Activated CD4-positive, alpha-beta T cell treated with anti-CD3 and anti-CD28 coated beads for 36 hours (primary cell): Measurements from ENCODE around the gene TSPAN14. TPM values are rescaled to one million over a fixed set of nuclear protein-coding genes. Genes with fewer than 3 reads are reported as not detected.
"Not testable (repeated sequence)": the region's sequence is repeated elsewhere in the genome, so short reads cannot be mapped to it uniquely, and the experiment has no call there.

ENCODE experiments used
- ATAC-seq: fragments of 200-7000 bp; cut with Tn5 transposase; one replicate; pipeline ENCODE4 v1.10.0; 2021; ENCODE audit warnings: mild to moderate bottlenecking, moderate library complexity
- CTCF ChIA-PET: fragments of 350-600 bp; sonication (Branson Sonifier 250); formaldehyde crosslinking; loops from one replicate; lab custom pipeline; 2021; ENCODE audit warnings: antibody characterized with exemption; lab: Charles Lee
- POLR2A ChIA-PET: fragments of 350-600 bp; sonication (Branson Sonifier 250); formaldehyde crosslinking; loops from one replicate; lab custom pipeline; 2021; ENCODE audit warnings: antibody characterized with exemption, inconsistent platforms; lab: Charles Lee
- DNase-seq: peaks from one replicate; pipeline ENCODE4 v3.0.0-alpha.2; 2020
- H3K27ac Mint-ChIP-seq: one replicate; pipeline ENCODE4 v1.8.0; 2021; ENCODE audit warnings: mixed read lengths
- H3K27me3 Mint-ChIP-seq: one replicate; pipeline ENCODE4 v1.8.0; 2021; ENCODE audit warnings: mixed read lengths
- H3K36me3 Mint-ChIP-seq: one replicate; pipeline ENCODE4 v1.8.0; 2021; ENCODE audit warnings: low read depth, mixed read lengths
- H3K4me1 Mint-ChIP-seq: one replicate; pipeline ENCODE4 v1.8.0; 2021; ENCODE audit warnings: mixed read lengths
- H3K4me3 Mint-ChIP-seq: one replicate; pipeline ENCODE4 v1.8.0; 2021; ENCODE audit warnings: mild to moderate bottlenecking, moderate library complexity, mixed read lengths
- H3K9me3 Mint-ChIP-seq: one replicate; pipeline ENCODE4 v1.8.0; 2021; ENCODE audit warnings: low read depth, mixed read lengths
- intact Hi-C, 2 experiments: fragments of 100-400 bp; cut with DNase I in 1 of 2; cut with micrococcal nuclease in 1 of 2; formaldehyde crosslinking; loops; one replicate each; pipeline versions ENCODE4 v1.14.2 to v1.15.1; 2022 to 2024; cut with DNase I, micrococcal nuclease
- total RNA-seq, 2 experiments: library from RNA; stranded (reverse); gene quantifications; one replicate each; pipeline ENCODE4 v1.2.3, GENCODE V29; 2021

TSPAN14 gene
- total RNA-seq, 2 experiments from 2014 or later: 37.6 to 43.8 TPM

DNA sequence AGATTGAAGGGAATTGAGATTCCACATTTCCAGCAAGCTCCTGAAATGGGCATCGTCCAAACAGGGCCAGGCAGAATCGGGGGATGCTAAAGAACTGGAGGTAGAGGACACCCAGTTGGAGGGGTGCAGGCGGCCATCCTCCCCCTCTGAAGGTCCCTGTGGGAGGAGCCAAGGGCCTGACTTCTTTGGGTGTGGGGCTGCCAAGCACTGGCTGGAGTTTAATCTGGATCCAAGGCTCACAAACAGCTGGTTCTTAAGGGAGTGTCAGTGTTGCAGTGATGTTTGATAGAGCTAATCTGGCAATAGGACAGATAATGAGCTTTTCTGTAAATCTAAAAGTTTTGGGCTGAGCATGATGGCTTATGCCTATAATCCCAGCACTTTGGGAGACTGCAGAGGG, 20.8 kb downstream of the TSPAN14 start:
- ChIA-PET CTCF (interaction anchor here (0.7 to 21.2 kb wide), 6 partner anchors 11 to 30 kb away, joined by 3 to 372 read pairs (median 6); no protein-coding TSS in a partner anchor), POLR2A (no interaction called here)
- DNase-seq (no peak), ATAC-seq (no peak)
- intact Hi-C loops: no loop called here
- H3K27ac Mint-ChIP-seq: peak overlapping the region; percentile 91
- H3K4me1 Mint-ChIP-seq: peaks cover 83% of the 10 kb centered on the region
- peaks cover 6% of the 10 kb centered on the region for H3K9me3 Mint-ChIP-seq
- no peaks in the 10 kb centered on the region for H3K27me3 Mint-ChIP-seq
- H3K36me3 Mint-ChIP-seq: peaks cover 50% of the 10 kb centered on the region
- H3K4me3 Mint-ChIP-seq: no peak overlapping the region

DNA sequence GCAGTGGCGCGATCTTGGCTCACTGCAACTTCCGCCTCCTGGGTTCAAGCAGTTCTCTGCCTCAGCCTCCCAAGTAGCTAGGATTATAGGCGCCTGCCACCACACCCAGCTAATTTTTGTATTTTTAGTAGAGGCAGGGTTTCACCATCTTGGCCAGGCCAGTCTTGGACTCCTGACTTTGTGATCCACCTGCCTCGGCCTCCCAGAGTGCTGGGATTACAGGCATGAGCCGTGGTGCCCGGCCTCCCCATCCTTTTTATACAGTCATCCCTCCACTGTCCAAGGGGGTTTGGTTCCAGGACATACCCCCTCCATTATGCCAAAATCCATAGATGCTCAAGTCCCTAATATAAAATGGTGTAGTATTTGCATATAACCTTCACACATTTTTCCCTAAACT, 21.5 kb downstream of the TSPAN14 start:
- H3K9me3 Mint-ChIP-seq, H3K27me3 Mint-ChIP-seq, H3K4me3 Mint-ChIP-seq, DNase-seq, ATAC-seq, intact Hi-C loops, POLR2A ChIA-PET: not testable (repeated sequence)
- CTCF ChIA-PET: interaction anchor here (1.0 to 21.2 kb wide), 4 partner anchors 11 to 28 kb away, joined by 3 to 372 read pairs (median 16); no protein-coding TSS in a partner anchor
- peaks cover 82% of the 10 kb centered on the region for H3K4me1 Mint-ChIP-seq
- peaks cover 52% of the 10 kb centered on the region for H3K36me3 Mint-ChIP-seq
- H3K27ac Mint-ChIP-seq: peak overlapping the region; percentile 47

DNA sequence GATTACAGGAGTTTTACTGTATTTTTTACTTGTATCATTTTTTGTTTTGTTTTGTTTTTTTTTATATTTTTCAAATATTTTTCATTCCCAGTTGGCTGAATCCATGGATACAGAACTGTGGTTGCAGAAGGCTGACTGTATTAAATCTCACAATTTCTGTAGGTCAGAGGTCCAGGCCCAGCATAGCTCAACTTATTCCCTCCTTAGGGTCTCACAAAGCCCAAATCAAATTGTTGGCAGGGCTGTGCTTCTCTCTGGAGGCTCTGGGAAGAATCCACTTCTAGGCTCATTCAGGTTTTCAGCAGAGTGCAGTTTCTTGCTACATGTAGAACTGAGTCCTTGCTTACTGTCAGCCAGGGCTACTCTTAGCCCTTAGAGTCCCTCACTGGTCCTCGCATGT, 22.6 kb downstream of the TSPAN14 start:
- H3K4me1 Mint-ChIP-seq: peaks cover 81% of the 10 kb centered on the region
- peak overlapping the region; percentile 81 for H3K27ac Mint-ChIP-seq
- no peak overlapping the region for H3K4me3 Mint-ChIP-seq
- ATAC-seq (no peak), DNase-seq (no peak)
- peaks cover 6% of the 10 kb centered on the region for H3K9me3 Mint-ChIP-seq
- intact Hi-C loops: no loop called here
- ChIA-PET CTCF (interaction anchor here (0.6 to 2.3 kb wide), 3 partner anchors 9 to 278 kb away, joined by 3 to 8 read pairs (median 3); no protein-coding TSS in a partner anchor), POLR2A (no interaction called here)
- peaks cover 56% of the 10 kb centered on the region for H3K36me3 Mint-ChIP-seq
- H3K27me3 Mint-ChIP-seq: no peaks in the 10 kb centered on the region

DNA sequence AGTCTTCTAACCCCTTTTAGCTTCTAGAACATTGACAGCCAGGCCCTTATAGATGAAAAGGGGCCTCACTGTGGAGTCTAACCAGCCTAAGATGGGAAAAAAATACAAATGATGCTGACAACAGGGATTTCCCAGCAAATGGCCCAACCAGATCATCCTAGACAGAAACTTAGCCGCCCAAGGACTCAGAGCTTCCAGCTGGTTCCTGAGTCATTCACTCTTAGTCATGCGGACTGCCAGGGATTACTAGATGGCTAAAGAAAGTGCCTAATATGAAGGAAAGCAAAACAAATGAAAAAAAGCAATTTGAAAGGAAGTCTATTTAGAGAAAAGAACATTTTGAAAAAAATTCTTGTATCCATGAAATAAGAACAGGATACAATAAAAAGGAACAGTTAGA, 23.7 kb downstream of the TSPAN14 start:
- ATAC-seq: peak; percentile 45
- CTCF ChIA-PET: interaction anchor here (0.5 to 2.3 kb wide), 6 partner anchors 10 to 870 kb away, joined by 3 to 8 read pairs (median 3); no protein-coding TSS in a partner anchor
- peaks cover 79% of the 10 kb centered on the region for H3K4me1 Mint-ChIP-seq

DNA sequence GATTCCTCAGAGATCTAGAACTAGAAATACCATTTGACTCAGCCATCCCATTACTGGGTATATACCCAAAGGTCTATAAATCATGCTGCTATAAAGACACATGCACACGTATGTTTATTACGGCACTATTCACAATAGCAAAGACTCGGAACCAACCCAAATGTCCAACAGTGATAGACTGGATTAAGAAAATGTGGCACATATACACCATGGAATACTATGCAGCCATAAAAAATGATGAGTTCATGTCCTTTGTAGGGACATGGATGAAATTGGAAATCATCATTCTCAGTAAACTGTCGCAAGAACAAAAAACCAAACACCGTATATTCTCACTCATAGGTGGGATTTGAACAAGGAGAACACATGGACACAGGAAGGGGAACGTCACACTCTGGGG, 26.3 kb downstream of the TSPAN14 start:
- intact Hi-C loops, H3K27me3 Mint-ChIP-seq, DNase-seq, POLR2A ChIA-PET, H3K9me3 Mint-ChIP-seq, ATAC-seq, H3K4me3 Mint-ChIP-seq: not testable (repeated sequence)
- Mint-ChIP-seq H3K27ac (peak overlapping the region; percentile 67), H3K4me1 (peaks cover 80% of the 10 kb centered on the region), H3K36me3 (peaks cover 52% of the 10 kb centered on the region)
- CTCF ChIA-PET: interaction anchor here (1.1 to 1.5 kb wide), 2 partner anchors 12 to 26 kb away, joined by 3 to 4 read pairs; no protein-coding TSS in a partner anchor

More for the DNA sequence above, 23.7 kb downstream of the TSPAN14 start:
- Mint-ChIP-seq H3K36me3 (peaks cover 52% of the 10 kb centered on the region), H3K9me3 (peaks cover 6% of the 10 kb centered on the region), H3K27me3 (no peaks in the 10 kb centered on the region), H3K27ac (peak overlapping the region; percentile 81), H3K4me3 (peak overlapping the region; percentile 6)
- POLR2A ChIA-PET: interaction anchor here (0.8 kb wide), 1 partner anchor 22 kb away, joined by 3 read pairs; no protein-coding TSS in a partner anchor
- DNase-seq: peak; percentile 52
- intact Hi-C loops: no loop called here

DNA sequence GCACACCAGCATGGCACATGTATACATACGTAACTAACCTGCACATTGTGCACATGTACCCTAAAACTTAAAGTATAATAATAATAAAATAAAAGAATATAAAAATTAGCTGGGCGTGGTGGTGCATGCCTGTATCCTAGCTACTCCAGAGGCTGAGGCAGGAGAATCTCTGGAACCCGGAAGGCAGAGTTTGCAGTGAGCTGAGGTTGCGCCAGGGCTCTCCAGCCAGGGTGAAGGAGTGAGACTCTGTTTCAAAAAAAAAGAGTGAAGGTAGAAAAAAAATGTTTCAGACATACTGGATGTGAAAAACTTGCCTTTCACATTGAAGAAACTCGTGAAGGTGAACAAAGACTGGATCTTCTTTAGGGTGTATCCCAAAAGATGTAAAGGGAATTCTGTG, 26.7 kb downstream of the TSPAN14 start:
- H3K27me3 Mint-ChIP-seq: no peaks in the 10 kb centered on the region
- H3K36me3 Mint-ChIP-seq: peaks cover 52% of the 10 kb centered on the region
- no peak for ATAC-seq
- intact Hi-C loops: no loop called here
- peaks cover 80% of the 10 kb centered on the region for H3K4me1 Mint-ChIP-seq
- H3K27ac Mint-ChIP-seq: peak overlapping the region; percentile 67
- no peak for DNase-seq
- peaks cover 6% of the 10 kb centered on the region for H3K9me3 Mint-ChIP-seq
- CTCF ChIA-PET: interaction anchor here (1.1 to 1.5 kb wide), 2 partner anchors 13 to 25 kb away, joined by 3 to 4 read pairs; no protein-coding TSS in a partner anchor
- POLR2A ChIA-PET: no interaction called here
- no peak overlapping the region for H3K4me3 Mint-ChIP-seq

DNA sequence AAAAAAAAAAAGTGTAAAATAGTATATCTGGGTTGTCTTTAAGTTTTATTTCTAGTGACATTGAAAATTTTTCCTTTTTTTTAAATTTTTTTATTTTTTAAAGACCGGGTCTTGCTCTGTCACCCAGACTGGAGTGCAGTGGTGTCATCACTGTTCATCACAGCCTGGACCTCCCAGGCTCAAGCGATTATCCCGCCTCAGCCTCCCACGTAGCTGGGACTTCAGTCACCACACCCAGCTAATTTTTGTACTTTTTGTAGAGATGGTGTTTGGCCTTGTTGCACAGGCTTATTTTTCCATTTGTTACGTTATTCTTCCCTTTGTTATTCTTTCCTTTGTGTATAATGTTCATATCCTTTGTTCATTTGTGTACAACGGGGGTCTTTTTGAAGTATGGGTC, 30.1 kb downstream of the TSPAN14 start:
- Mint-ChIP-seq H3K27ac (peak overlapping the region; percentile 96), H3K36me3 (peaks cover 39% of the 10 kb centered on the region), H3K4me3 (peak overlapping the region; percentile 46), H3K27me3 (no peaks in the 10 kb centered on the region), H3K4me1 (peaks cover 88% of the 10 kb centered on the region), H3K9me3 (no peaks in the 10 kb centered on the region)
- CTCF ChIA-PET: interaction anchor here (1.2 to 9.0 kb wide), 7 partner anchors 10 to 40 kb away, joined by 4 to 122 read pairs (median 10); no protein-coding TSS in a partner anchor
- intact Hi-C loops: loop anchor here in 1 of 2 experiments (1.0 to 2.0 kb wide), 2 partner anchors 12 to 15 kb away; no protein-coding TSS in a partner anchor
- ATAC-seq (no peak), DNase-seq (peak; percentile 29)
- POLR2A ChIA-PET: interaction anchor here (1.0 to 2.7 kb wide), 5 partner anchors 12 to 29 kb away, joined by 3 to 18 read pairs (median 3); no protein-coding TSS in a partner anchor

DNA sequence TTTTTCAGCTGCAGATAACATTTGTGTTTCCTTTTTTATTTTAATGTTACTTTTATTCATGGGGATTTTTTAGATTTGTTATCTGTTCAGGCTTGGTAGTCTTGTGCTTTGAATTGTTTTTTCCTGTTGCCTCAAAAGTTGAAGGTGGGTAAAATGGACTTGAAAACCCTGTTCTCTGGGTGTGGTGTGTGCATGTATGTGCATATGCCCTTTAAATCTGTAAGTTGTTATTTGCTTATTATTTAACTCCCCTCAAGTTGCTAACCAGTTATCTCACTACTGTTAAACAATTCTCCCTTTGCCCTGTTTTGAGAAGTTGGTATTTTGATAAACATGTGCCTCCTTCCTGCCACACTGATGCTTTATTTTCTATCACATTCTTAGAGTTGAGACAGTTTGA, 30.6 kb downstream of the TSPAN14 start:
- peak overlapping the region; percentile 45 for H3K4me3 Mint-ChIP-seq

DNA sequence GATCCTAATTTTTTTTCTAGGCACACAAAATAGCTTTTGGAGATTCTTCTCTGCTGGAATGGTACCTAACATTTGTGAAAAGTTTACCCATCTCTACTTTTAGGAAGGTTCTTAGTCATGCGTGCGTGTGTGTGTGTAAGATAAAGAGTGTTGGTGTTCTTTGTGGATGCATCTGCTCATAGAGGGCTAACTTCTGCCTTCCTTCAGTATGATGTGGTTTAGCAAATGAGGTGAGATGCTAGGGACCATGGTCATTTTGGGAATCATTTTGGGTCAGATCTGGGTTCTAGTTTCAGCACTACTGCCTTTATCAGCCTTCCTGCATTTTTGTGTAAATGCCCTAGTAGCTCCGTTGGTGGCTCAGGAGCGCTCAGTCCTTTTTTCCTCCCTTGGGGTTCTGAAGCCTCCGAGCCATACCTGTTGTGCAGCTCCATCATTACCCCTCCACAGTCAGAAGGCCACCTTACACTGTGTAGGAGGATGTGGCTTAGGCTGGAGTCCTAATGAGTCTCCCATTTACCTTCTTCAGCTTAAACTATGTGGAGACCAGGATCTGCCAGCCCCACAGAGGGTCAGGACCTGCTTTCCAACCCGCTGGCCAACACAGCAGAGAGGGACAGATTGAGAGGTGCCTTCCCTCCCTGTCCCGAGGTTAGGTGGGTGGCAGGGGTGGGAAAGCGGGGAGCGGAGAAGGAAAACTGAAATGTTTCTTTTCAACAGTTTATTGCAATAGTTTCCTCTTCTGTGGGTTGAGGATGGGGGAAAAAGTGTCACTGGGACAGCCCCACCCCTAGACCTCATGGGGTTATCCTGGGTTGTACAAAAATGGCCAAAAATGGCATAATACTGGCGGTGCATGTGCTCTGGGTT, 31.2 kb downstream of the TSPAN14 start:
- H3K9me3 Mint-ChIP-seq: no peaks in the 10 kb centered on the region
- DNase-seq (peak; percentile 46), ATAC-seq (peak; percentile 59)
- peak overlapping the region; percentile 45 for H3K4me3 Mint-ChIP-seq
- peaks cover 96% of the 10 kb centered on the region for H3K4me1 Mint-ChIP-seq
- POLR2A ChIA-PET: interaction anchor here (0.6 to 2.7 kb wide), 4 partner anchors 13 to 30 kb away, joined by 3 to 18 read pairs (median 8); no protein-coding TSS in a partner anchor
- intact Hi-C loops: loop anchor here (1.0 to 2.0 kb wide), 5 partner anchors 8 to 31 kb away; partner anchors contain the start of gene TSPAN14 (in 1 of the 2)
- CTCF ChIA-PET: interaction anchor here (1.1 to 9.0 kb wide), 8 partner anchors 11 to 107 kb away, joined by 3 to 122 read pairs (median 8); no protein-coding TSS in a partner anchor
- H3K36me3 Mint-ChIP-seq: peaks cover 41% of the 10 kb centered on the region
- peak overlapping the region; percentile 95 for H3K27ac Mint-ChIP-seq
- H3K27me3 Mint-ChIP-seq: no peaks in the 10 kb centered on the region

More for the DNA sequence above, 30.6 kb downstream of the TSPAN14 start:
- ChIA-PET POLR2A (interaction anchor here (0.6 to 2.7 kb wide), 5 partner anchors 12 to 30 kb away, joined by 3 to 18 read pairs (median 7); no protein-coding TSS in a partner anchor), CTCF (interaction anchor here (1.1 to 9.0 kb wide), 7 partner anchors 11 to 107 kb away, joined by 3 to 122 read pairs (median 10); no protein-coding TSS in a partner anchor)
- ATAC-seq (peak; percentile 3), DNase-seq (no peak)
- Mint-ChIP-seq H3K9me3 (no peaks in the 10 kb centered on the region), H3K4me1 (peaks cover 92% of the 10 kb centered on the region), H3K27ac (peak overlapping the region; percentile 95), H3K27me3 (no peaks in the 10 kb centered on the region), H3K36me3 (peaks cover 40% of the 10 kb centered on the region)
- intact Hi-C loops: loop anchor here (1.0 to 2.0 kb wide), 5 partner anchors 9 to 30 kb away; partner anchors contain the start of gene TSPAN14 (in 1 of the 2)

DNA sequence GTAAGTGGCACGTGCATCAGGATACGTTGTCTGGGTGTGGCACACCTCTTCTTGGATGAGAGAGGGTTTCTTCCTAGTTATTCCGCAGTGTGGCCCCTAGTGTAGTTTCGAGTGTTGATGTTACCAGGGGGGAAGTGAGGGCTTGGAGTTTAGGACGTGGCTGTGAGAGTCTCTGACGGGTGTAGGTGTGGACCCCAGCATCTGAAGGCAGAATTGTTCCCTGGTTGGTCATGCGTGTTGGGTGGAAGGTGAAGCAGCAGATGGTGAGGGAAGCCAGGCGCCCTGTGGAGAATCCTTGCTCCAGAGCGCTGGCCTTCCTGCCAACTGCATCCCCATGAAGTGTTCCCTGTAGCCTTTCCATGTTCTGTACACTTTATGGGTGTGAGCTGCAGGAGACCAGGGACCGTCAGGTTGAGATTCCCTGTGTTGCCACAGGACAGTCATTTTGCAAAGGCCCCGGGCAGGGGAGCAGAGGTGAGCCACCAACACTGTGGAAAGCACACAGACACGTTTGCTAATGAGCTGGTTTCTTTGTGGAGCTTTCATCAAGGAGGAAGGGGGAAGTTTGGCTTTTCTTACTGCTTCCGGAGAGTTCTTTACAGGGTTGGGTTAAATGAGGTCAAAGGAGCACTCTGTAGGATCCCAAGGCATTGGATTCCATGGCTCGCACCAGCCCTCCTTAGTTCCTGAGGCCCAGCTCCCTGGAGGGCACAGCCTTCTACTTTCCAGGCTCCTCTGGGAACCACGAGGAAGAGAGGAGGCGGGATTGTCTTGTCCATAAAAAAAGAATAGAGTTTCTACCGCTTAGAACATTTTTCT, 32.0 kb downstream of the TSPAN14 start:
- peaks cover 39% of the 10 kb centered on the region for H3K36me3 Mint-ChIP-seq
- CTCF ChIA-PET: interaction anchor here (1.2 to 9.0 kb wide), 7 partner anchors 12 to 42 kb away, joined by 3 to 122 read pairs (median 10); no protein-coding TSS in a partner anchor
- DNase-seq: peak; percentile 60

More for the DNA sequence above, 32.0 kb downstream of the TSPAN14 start:
- no peaks in the 10 kb centered on the region for H3K27me3 Mint-ChIP-seq
- POLR2A ChIA-PET: interaction anchor here (2.7 kb wide), 1 partner anchor 14 kb away, joined by 18 read pairs; no protein-coding TSS in a partner anchor
- H3K27ac Mint-ChIP-seq: peak overlapping the region; percentile 95
- peaks cover 97% of the 10 kb centered on the region for H3K4me1 Mint-ChIP-seq
- H3K4me3 Mint-ChIP-seq: peak overlapping the region; percentile 45
- intact Hi-C loops: loop anchor here (1.0 to 2.0 kb wide), 5 partner anchors 7 to 32 kb away; partner anchors contain the start of gene TSPAN14 (in 1 of the 2)
- H3K9me3 Mint-ChIP-seq: no peaks in the 10 kb centered on the region
- ATAC-seq: peak; percentile 26
